Pancreas (tissue), 10 donors: ENCODE data around the gene SECISBP2. TPM values are rescaled to one million over a fixed set of nuclear protein-coding genes. Genes with fewer than 3 reads are reported as not detected.
A peak's percentile ranks its signal among the peaks of the same experiment; 100 is the strongest.

ENCODE experiments used
- ATAC-seq, 4 donors: fragments of 200-7000 bp; cut with Tn5 transposase; one replicate each; pipeline versions ENCODE4 v1.8.0 to v1.9.1; 2020; ENCODE audit warnings: mild to moderate bottlenecking in 4 of 4, moderate library complexity in 4 of 4
- DNase-seq, 6 donors: peaks; one replicate each; pipeline ENCODE4 v3.0.0-alpha.2; 2020
- FAIRE-seq: peaks from 2 replicates; lab custom pipeline; 2012; peaks lifted over from hg19 to GRCh38; lab: Jason Lieb, UNC
- H3K27ac ChIP-seq, 4 donors: fragments of 200-600 bp; sonication (generic); 1 replicate in 3 of 4; 2 replicates in 1 of 4; pipeline versions ENCODE4 v1.5.0 to v1.8.0; 2020
- H3K27me3 ChIP-seq, 4 donors: fragments of 200-600 bp; one replicate each; pipeline ENCODE4 v1.8.0; 2021
- H3K36me3 ChIP-seq, 3 donors: fragments of 200-600 bp; sonication (generic) in 1 of 3; one replicate each; pipeline versions ENCODE4 v1.5.0 to v1.8.0; 2020 to 2021
- H3K4me1 ChIP-seq, 3 donors: fragments of 200-600 bp; one replicate each; pipeline ENCODE4 v1.8.0; 2021
- H3K4me3 ChIP-seq, 4 donors: fragments of 200-600 bp; sonication (generic) in 2 of 4; one replicate each; pipeline versions ENCODE4 v1.5.0 to v1.8.0; 2020 to 2021
- H3K9me3 ChIP-seq, 4 donors: fragments of 200-600 bp; one replicate each; pipeline ENCODE4 v1.8.0; 2021
- WGBS, 2 donors: extraction: QIAGEN DNeasy Blood & Tissue Kit; methylation state at CpG; one replicate each; pipeline ENCODE4 v1.1.7; 2013; 5-methylcytosine and 5-hydroxymethylcytosine counted together
- intact Hi-C, 3 donors: fragments of 100-400 bp; cut with DNase I; formaldehyde crosslinking; loops; one replicate each; pipeline versions ENCODE4 v1.11.1 to v1.14.2; 2022
- polyA plus RNA-seq, 2 donors: library from polyadenylated mRNA; stranded (reverse); fragments of 200-250 nt; gene quantifications; one replicate each; pipeline ENCODE4 v1.2.3, GENCODE V29; 2013
- total RNA-seq, 6 donors: library from RNA; stranded (reverse); fragmentation: NEBNext Ultra II Directional in 4 of 6; extraction: Animal tissue kit (Norgen Biotek cat#: 25700) in 4 of 6; gene quantifications; one replicate each; pipeline versions ENCODE4 v1.2.1 to v1.2.4, GENCODE V29; 2021 to 2023
- TF ChIP-seq, protein P1 (sequence below), 4 donors: fragments of 200-600 bp; sonication (generic) in 3 of 4; IDR thresholded peaks; one replicate each; pipeline versions ENCODE4 v1.5.0 to v1.8.0; 2021; ENCODE audit warnings: antibody characterized with exemption in 4 of 4
- donor health status: healthy with polysubstance abuse.
- donor health status: DM: no; HTN: no; CAD: no; lungs with moderate emphysema.
- donor health status: DM: no; HTN: no; CAD: no.
- donor health status: control.
- donor health status: control.
- donor health status: Bipolar disorder and iron deficiency.
- donor health status: DM: yes; HTN: yes; CAD: no.
- donor health status: DM: no; HTN: no; CAD: no.
- donor health status: DM: no; HTN: no; CAD: no.
- donor health status: DM: yes; HTN: yes; CAD: no.

Gene SECISBP2
- total and polyA plus RNA-seq, 8 donors: 23.4 to 41.1 (median 29.6) TPM

DNA sequence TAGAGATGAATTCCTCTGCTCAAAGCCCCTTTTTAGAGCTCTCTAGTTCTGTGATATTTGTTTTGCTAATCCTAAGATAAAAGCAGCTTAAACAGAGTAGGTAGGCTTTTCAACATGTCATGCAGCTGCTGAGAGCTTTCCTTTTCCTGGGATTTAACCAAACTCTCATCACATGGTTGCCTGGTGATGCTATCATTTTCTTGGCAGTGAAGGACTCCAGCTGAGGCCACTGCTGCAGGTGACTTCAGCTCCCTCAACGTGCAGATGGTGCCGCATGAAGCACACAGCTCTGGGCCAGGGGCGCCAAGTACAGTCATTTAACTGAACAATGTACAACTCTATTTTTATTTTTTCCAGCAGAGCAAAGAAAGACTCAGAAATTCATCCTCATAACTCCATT lies 42.2 kb downstream of the SECISBP2 start:
- peak; percentile 28 to 63 (median 48) for ATAC-seq
- WGBS, 2 donors: 50 to 54% methylated on average over 3 of the region's 3 CpGs
- Histone ChIP-seq H3K4me3 (no peak overlapping the region), H3K36me3 (peaks cover 0 to 57% (median 33%) of the 10 kb centered on the region in 3 donors), H3K4me1 (no peaks in the 10 kb centered on the region), H3K27ac (no peak overlapping the region), H3K9me3 (no peaks in the 10 kb centered on the region), H3K27me3 (no peaks in the 10 kb centered on the region)
- no peak for FAIRE-seq
- peak in 3 of 6 donors; percentile 12 to 51 (median 39) for DNase-seq
- intact Hi-C loops: no loop called here
- TF ChIP-seq, protein P1, sequence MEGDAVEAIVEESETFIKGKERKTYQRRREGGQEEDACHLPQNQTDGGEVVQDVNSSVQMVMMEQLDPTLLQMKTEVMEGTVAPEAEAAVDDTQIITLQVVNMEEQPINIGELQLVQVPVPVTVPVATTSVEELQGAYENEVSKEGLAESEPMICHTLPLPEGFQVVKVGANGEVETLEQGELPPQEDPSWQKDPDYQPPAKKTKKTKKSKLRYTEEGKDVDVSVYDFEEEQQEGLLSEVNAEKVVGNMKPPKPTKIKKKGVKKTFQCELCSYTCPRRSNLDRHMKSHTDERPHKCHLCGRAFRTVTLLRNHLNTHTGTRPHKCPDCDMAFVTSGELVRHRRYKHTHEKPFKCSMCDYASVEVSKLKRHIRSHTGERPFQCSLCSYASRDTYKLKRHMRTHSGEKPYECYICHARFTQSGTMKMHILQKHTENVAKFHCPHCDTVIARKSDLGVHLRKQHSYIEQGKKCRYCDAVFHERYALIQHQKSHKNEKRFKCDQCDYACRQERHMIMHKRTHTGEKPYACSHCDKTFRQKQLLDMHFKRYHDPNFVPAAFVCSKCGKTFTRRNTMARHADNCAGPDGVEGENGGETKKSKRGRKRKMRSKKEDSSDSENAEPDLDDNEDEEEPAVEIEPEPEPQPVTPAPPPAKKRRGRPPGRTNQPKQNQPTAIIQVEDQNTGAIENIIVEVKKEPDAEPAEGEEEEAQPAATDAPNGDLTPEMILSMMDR (IDR thresholded peaks at IDR 0.05): no peak

DNA sequence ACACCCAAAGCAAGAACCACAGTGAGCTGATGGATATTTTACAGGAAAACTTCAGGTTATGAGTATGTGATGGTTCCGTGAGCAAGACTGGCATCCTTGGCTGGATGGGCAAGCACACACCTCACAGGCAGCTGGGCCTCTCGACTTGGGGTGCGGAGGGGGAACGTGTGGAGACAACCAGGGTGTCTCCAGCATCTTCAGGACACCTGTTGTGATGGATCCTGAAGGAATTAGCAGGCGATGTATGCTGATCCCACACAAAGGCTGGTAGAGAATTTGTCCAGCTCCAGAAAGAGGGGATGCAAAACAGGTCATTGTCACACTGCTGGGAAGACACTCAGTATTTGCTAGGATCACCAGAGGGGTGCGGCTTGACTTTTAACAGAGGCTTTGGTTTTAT lies 42.7 kb downstream of the SECISBP2 start:
- intact Hi-C loops: no loop called here
- ATAC-seq: no peak

DNA sequence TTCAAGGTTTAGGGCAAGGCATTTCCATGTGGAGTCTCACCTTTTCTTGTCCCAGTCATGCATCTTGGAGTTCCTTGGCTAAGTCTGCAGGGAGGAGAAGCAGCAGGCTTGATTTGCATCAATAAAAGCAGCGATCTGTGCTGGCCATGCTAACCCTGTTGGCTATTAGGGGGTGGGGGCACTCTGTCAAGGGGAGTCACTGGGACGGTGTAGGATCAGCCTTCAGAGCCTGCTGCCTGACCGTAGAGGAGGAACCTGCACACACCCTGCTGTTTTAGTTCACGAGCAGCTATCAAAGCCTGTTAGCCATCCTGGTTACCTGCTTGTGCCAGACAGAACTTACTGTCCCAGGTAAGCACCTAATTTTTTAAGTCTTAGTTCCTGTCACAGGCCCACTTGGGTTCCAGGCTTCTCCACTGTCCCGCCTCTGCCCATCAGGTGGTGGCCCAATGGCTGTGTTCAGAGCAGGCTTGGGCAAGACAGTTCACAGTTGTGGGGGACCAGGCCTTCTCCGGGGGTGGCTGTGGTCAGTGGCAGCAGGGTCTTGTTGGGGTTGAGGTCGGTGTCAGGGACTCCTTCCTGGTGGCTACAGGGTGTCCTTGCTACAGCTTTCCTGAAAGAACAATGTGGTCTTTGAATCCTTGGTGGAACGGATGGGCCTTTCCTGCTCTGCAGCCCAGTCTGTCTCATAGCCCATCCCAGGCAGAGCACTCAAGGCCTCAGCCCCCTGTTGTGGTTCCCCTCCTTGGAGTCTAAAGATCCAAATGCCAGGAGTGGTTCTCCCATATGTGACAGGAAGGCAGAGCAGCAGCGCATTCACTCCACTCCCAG lies 43.7 kb downstream of the SECISBP2 start:
- DNase-seq (peak in 2 of 6 donors; percentile 7 to 45), ATAC-seq (no peak), FAIRE-seq (no peak)
- H3K27ac ChIP-seq: no peak overlapping the region
- intact Hi-C loops: no loop called here
- peaks cover 0 to 48% (median 29%) of the 10 kb centered on the region in 3 donors for H3K36me3 ChIP-seq
- TF ChIP-seq, protein P1 (IDR thresholded peaks at IDR 0.05): no peak
- 87 to 93% methylated on average over 9 of the region's 9 CpGs for WGBS, 2 donors
- no peaks in the 10 kb centered on the region for H3K4me1 ChIP-seq
- H3K9me3 ChIP-seq: no peaks in the 10 kb centered on the region
- H3K4me3 ChIP-seq: no peak overlapping the region
- H3K27me3 ChIP-seq: no peaks in the 10 kb centered on the region

More for the DNA sequence above, 42.7 kb downstream of the SECISBP2 start:
- Histone ChIP-seq H3K27ac (no peak overlapping the region), H3K36me3 (peaks cover 0 to 52% (median 33%) of the 10 kb centered on the region in 3 donors), H3K9me3 (no peaks in the 10 kb centered on the region), H3K27me3 (no peaks in the 10 kb centered on the region), H3K4me3 (no peak overlapping the region), H3K4me1 (no peaks in the 10 kb centered on the region)
- no peak for FAIRE-seq
- WGBS, 2 donors: 93 to 96% methylated on average over 6 of the region's 6 CpGs
- DNase-seq: peak in 1 of 6 donors; percentile 8
- TF ChIP-seq, protein P1 (IDR thresholded peaks at IDR 0.05): no peak

GRCh38 chr9:89362647-89363310 lies 44.5 kb downstream of the SECISBP2 start:
- H3K4me3 ChIP-seq: no peak overlapping the region
- TF ChIP-seq, protein P1 (IDR thresholded peaks at IDR 0.05): no peak
- ATAC-seq: no peak
- 92 to 93% methylated on average over 10 of the region's 10 CpGs for WGBS, 2 donors
- peak in 4 of 6 donors; percentile 8 to 38 (median 22) for DNase-seq
- no peak for FAIRE-seq
- peaks cover 0 to 41% (median 22%) of the 10 kb centered on the region in 3 donors for H3K36me3 ChIP-seq
- no peaks in the 10 kb centered on the region for H3K27me3 ChIP-seq
- no peak overlapping the region for H3K27ac ChIP-seq
- H3K9me3 ChIP-seq: no peaks in the 10 kb centered on the region
- intact Hi-C loops: no loop called here
- no peaks in the 10 kb centered on the region for H3K4me1 ChIP-seq
